Medulla oblongata (tissue), 1 donor: Measurements from ENCODE around the gene ABCB11.
A peak's percentile ranks its signal among the peaks of the same experiment; 100 is the strongest.

Experiments used
- DNase-seq: peaks from one replicate; pipeline ENCODE4 v3.0.0-alpha.2; 2015; ENCODE audit errors: extremely low spot score

ABCB11 gene

GRCh38 chr2:168929031-168929430 is 102.1 kb downstream of the ABCB11 start:
- no peak for DNase-seq

GRCh38 chr2:168928113-168928831 is 102.9 kb downstream of the ABCB11 start:
- DNase-seq = no peak

- no peak for DNase-seq
Observed at GRCh38 chr2:168926621-168927386, 104.3 kb downstream of the ABCB11 start.

- DNase-seq = peak; percentile 19
Observed at GRCh38 chr2:168920504-168921157, 110.5 kb downstream of the ABCB11 start.

- no peak for DNase-seq
Observed at GRCh38 chr2:168916331-168916675, 114.8 kb downstream of the ABCB11 start.

GRCh38 chr2:168915441-168916330 is 115.4 kb downstream of the ABCB11 start:
- DNase-seq = no peak

- DNase-seq = no peak
Observed at GRCh38 chr2:168913495-168913894, 117.6 kb downstream of the ABCB11 start.

- DNase-seq = peak; percentile 21
Observed at GRCh38 chr2:168912901-168913369, 118.2 kb downstream of the ABCB11 start.

- DNase-seq = no peak
Observed at GRCh38 chr2:168912466-168912865, 118.7 kb downstream of the ABCB11 start.

- DNase-seq = no peak
Observed at GRCh38 chr2:168910330-168910729, 120.8 kb downstream of the ABCB11 start.

GRCh38 chr2:168907940-168908662 is 123.0 kb downstream of the ABCB11 start:
- DNase-seq = no peak

GRCh38 chr2:168904358-168904757 is 126.8 kb downstream of the ABCB11 start:
- DNase-seq = no peak

GRCh38 chr2:168903888-168904287 is 127.2 kb downstream of the ABCB11 start:
- no peak for DNase-seq

GRCh38 chr2:168901003-168901402 is 130.1 kb downstream of the ABCB11 start, which contains the start of gene G6PC2:
Gene G6PC2 (plus strand): TSS chr2:168901291. CDS start chr2:168901332, 41 bp downstream.
- DNase-seq = no peak

GRCh38 chr2:168897449-168897848 is 133.7 kb downstream of the ABCB11 start:
- DNase-seq = no peak

GRCh38 chr2:168896783-168897182 is 134.3 kb downstream of the ABCB11 start:
- DNase-seq = no peak

GRCh38 chr2:168895771-168896170 is 135.4 kb downstream of the ABCB11 start:
- DNase-seq = no peak

- DNase-seq = no peak
Observed at GRCh38 chr2:168894720-168895119, 136.4 kb downstream of the ABCB11 start.

GRCh38 chr2:168894101-168894500 is 137.0 kb downstream of the ABCB11 start:
- DNase-seq = no peak

GRCh38 chr2:168892327-168892726 is 138.8 kb downstream of the ABCB11 start:
- DNase-seq = no peak
